BE2C (cell line): ENCODE data around the gene RGS19.

Experiments used
- DNase-seq: peaks from one replicate; pipeline ENCODE4 v3.0.0-alpha.2; 2020
- H3K27me3 ChIP-seq: fragments of 250-450 bp; sonication (Bioruptor Pico); 2 replicates; pipeline ENCODE4 v1.5.1; 2020; ENCODE audit warnings: mild to moderate bottlenecking
- H3K36me3 ChIP-seq: fragments of 250-450 bp; sonication (Bioruptor Pico); 2 replicates; pipeline ENCODE4 v1.5.1; 2020; ENCODE audit warnings: mild to moderate bottlenecking
- H3K4me1 ChIP-seq: fragments of 250-450 bp; sonication (Bioruptor Pico); 2 replicates; pipeline ENCODE4 v1.5.1; 2020
- H3K4me3 ChIP-seq: 2 replicates; pipeline ENCODE4 v1.5.1; 2011; ENCODE audit warnings: low read depth, low read length
- H3K9me3 ChIP-seq: fragments of 250-450 bp; sonication (Bioruptor Pico); 2 replicates; pipeline ENCODE4 v1.5.1; 2020
- CTCF ChIP-seq: IDR thresholded peaks from 2 replicates; pipeline ENCODE4 v1.5.1; 2012; ENCODE audit warnings: mild to moderate bottlenecking, low read depth, low read length

Gene RGS19

DNA sequence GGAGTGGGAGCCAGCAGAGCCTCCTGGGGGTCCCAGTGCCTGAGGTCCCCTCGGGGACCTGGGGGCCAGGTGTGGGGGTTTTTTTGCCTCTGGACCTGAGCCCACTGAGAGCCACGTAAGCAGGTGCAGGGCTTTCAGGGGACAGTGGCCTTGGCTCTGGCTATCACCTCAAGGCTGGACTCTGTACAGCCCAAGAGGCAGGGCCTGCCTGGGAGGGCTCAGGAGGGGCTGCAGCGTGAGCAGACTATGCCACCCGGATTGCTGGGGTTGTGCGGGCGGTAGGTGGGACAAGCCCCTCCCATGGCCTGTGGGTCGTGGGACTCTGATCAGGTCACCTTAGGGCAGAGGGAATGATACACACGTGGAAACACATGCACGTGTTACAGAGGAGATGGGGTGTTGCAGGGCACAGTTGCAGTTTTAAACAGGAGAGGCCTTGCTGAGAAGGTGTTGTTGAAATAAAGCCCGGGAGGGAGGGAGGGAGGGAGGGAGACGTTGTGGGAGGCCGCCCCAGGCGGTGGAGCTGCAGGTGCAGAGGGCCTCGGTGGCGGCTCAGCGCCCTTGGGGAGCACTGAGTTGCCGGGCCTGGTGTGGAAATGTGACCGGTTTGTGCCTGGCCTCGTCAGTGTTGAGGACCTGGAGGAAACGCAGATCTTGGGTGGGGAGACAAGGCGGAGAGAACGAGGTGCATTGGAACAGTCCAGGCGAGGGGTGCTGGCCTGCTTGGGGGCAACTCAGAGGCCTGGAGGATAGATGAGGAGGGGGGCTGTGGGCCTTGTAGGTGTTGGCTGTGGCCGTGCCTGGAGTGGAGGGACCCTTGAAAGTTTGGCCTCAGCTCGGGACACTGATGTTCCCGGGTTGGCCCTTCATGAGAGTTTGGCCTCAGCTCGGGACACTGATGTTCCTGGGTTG, 14.0 kb downstream of the RGS19 start:
- DNase-seq = no peak
- Histone ChIP-seq H3K4me1 (peaks cover 14% of the 10 kb centered on the region), H3K9me3 (no peaks in the 10 kb centered on the region)

DNA sequence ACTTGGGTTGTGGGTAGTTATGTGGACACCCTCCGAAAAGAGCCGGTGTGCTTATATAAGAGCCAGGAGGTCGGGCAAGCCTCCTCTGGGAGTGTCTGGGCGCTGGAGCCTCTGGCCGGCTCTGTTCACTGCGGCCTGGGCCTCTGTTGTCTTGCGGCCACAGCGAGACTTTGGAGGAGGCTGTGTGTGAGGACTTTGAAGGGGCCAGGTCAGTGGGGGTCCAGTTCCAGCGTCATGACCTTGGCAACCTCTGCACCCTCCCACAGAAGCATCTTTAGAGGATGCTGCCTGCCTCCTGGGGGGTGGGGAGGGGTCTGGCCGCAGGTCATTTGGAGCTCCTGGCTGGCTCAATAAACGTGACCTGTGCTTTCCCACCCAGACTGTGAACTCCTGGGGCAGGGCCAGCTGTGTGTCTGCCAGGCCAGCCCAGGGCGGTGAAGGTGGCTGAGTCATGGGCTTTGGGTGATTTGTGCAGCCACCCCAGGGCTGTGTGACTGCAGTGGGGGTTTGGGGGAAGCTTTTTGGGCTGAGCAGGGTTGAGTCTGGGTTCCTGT, 15.1 kb downstream of the RGS19 start:
- no peak for TF ChIP-seq CTCF
- Histone ChIP-seq H3K4me3 (peak overlapping the region; percentile 81), H3K36me3 (no peaks in the 10 kb centered on the region), H3K4me1 (peaks cover 11% of the 10 kb centered on the region), H3K27me3 (no peaks in the 10 kb centered on the region), H3K9me3 (no peaks in the 10 kb centered on the region)
- no peak for DNase-seq

More for the DNA sequence above, 14.0 kb downstream of the RGS19 start:
- no peak for TF ChIP-seq CTCF
- Histone ChIP-seq H3K4me3 (no peak overlapping the region), H3K27me3 (no peaks in the 10 kb centered on the region), H3K36me3 (no peaks in the 10 kb centered on the region)

DNA sequence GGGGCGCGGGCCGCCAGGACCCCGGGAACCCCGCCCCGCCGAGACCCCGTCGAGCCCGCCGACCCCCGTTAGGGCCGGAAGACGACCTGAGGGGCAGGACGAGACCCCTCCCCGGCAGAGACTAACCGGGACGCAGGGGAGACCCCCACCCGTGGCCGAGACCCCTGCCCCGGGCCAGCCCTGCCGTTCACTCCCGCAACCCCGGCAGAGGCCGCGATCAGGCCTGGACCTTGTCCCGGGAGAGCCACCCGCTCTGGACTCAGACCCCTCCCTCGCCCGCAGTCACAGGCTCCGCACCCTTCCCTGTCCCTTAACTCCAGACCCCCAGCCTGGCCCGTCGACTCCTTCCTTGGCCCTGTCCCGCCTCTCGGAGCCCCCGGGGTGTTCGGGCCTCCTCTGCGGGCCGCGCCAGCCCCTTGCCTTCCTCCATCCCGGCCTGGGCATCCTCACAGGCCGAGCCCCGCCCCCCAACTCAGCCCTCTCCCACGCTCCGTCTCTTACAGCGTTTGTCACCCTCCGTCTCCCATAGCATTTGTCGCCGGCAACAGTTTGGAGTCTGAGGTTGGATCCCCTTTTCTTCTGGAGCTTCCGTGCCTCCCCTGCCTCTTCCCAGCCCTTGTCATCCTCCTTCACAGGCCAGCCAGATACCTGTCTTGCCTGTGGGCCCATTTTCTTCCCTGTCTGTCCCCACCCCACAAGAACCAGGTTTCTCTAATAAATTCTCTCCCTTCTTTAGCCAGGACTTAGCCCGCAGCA, 15.8 kb downstream of the RGS19 start:
- H3K9me3 ChIP-seq = no peaks in the 10 kb centered on the region
- H3K27me3 ChIP-seq = no peaks in the 10 kb centered on the region
- H3K36me3 ChIP-seq = no peaks in the 10 kb centered on the region
- peaks cover 11% of the 10 kb centered on the region for H3K4me1 ChIP-seq
- peak overlapping the region; percentile 81 for H3K4me3 ChIP-seq
- DNase-seq = peak; percentile 50
- TF ChIP-seq CTCF = no peak

- Histone ChIP-seq H3K4me1 (peaks cover 11% of the 10 kb centered on the region), H3K9me3 (no peaks in the 10 kb centered on the region), H3K36me3 (no peaks in the 10 kb centered on the region), H3K4me3 (peak within 1 kb of the TSS; percentile 81), H3K27me3 (no peaks in the 10 kb centered on the region)
- peak; percentile 99 for DNase-seq
- no peak for TF ChIP-seq CTCF
Measured at GRCh38 chr20:64062596-64063388, 16.5 kb downstream of the RGS19 start, which contains the start of gene TCEA2. TCEA2 (plus strand) TSS chr20:64063198; CDS start chr20:64063313, 115 bp downstream.

DNA sequence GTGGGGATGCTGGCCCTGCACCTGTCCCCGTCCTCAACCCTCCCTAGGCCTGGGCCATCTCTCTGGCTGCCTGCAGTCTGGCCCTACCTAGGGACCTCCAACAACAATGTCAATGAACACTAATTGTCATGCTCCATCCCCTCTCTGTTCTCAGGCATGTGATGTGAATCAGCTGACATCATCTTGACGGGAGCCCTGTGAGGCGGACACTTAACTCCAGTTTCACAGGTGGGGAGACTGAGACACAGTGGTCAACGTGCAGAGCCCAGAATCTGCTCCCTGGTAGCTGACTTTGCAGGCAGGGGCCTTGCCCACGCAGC, 17.1 kb downstream of the RGS19 start:
- no peak for TF ChIP-seq CTCF
- DNase-seq = no peak
- no peak overlapping the region for H3K4me3 ChIP-seq
- peaks cover 15% of the 10 kb centered on the region for H3K4me1 ChIP-seq
- H3K36me3 ChIP-seq = no peaks in the 10 kb centered on the region
- no peaks in the 10 kb centered on the region for H3K27me3 ChIP-seq
- H3K9me3 ChIP-seq = no peaks in the 10 kb centered on the region
